Aortic smooth muscle cell (primary cell): ENCODE results near the gene USP17L18. TPM values are rescaled to one million over a fixed set of nuclear protein-coding genes. Genes with fewer than 3 reads are reported as not detected.

Source experiments
- total RNA-seq: library from RNA; depleted of rRNA; stranded (reverse); fragments of >200 nt; gene quantifications from 2 replicates; pipeline ENCODE4 v1.2.3, GENCODE V29; 2014

USP17L18 gene, protein sequence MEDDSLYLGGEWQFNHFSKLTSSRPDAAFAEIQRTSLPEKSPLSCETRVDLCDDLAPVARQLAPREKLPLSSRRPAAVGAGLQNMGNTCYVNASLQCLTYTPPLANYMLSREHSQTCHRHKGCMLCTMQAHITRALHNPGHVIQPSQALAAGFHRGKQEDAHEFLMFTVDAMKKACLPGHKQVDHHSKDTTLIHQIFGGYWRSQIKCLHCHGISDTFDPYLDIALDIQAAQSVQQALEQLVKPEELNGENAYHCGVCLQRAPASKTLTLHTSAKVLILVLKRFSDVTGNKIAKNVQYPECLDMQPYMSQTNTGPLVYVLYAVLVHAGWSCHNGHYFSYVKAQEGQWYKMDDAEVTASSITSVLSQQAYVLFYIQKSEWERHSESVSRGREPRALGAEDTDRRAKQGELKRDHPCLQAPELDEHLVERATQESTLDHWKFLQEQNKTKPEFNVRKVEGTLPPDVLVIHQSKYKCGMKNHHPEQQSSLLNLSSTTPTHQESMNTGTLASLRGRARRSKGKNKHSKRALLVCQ
- total RNA-seq, result not detected in 2 replicates

DNA sequence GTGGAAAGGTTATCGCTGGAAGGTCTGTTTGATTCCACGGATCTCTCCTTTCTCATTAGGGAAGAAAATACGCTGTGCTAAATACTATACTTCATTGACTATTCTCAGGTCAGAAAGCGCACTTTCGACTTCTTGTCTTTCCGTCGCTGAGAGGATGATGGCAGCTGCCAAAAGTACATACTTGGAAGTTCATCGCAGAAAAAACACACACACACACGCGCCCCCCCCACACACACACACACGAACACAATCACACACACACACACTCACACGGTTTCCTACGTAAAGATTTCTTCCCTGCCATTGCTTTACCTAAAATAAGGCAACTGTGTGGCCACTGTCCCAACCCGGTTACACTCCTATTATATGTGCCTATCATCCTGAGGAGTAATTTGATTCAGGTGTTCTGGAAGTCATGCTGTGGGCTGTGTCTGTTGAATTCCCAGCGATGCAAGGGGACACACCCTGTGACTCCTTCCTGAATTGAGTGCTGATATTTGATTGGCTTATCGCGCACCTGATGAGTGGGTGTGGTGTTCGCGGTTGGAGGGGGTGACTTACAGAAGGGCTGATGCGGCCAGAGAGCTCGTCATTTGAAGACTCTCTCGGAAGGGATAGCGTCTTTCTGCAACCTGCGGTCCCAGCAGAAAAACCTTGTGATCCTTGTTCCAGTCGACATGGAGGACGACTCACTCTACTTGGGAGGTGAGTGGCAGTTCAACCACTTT is at the start of gene USP17L18:
Gene USP17L18 (plus strand): TSS at position 678 of the 728 bp plus-strand sequence. CDS start 0 bp downstream, at position 678.

DNA sequence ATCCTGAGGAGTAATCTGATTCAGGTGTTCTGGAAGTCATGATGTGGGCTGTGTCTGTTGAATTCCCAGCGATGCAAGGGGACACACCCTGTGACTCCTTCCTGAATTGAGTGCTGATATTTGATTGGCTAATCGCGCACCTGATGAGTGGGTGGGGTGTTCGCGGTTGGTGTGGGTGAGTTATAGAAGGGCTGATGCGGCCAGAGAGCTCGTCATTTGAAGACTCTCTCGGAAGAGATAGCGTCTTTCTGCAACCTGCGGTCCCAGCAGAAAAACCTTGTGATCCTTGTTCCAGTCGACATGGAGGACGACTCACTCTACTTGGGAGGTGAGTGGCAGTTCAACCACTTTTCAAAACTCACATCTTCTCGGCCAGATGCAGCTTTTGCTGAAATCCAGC is 38.1 kb upstream of the USP17L18 start, which contains the start of gene USP17L10:
Gene USP17L10 (plus strand): TSS at position 301 of the 400 bp plus-strand sequence. CDS start 0 bp downstream, at position 301.

DNA sequence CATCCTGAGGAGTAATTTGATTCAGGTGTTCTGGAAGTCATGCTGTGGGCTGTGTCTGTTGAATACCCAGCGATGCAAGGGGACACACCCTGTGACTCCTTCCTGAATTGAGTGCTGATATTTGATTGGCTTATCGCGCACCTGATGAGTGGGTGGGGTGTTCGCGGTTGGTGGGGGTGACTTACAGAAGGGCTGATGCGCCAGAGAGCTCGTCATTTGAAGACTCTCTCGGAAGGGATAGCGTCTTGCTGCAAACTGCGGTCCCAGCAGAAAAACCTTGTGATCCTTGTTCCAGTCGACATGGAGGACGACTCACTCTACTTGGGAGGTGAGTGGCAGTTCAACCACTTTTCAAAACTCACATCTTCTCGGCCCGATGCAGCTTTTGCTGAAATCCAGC is 33.3 kb upstream of the USP17L18 start, which contains the start of gene USP17L11:
Gene USP17L11 (plus strand): TSS at position 301 of the 400 bp plus-strand sequence. CDS start 0 bp downstream, at position 301.

DNA sequence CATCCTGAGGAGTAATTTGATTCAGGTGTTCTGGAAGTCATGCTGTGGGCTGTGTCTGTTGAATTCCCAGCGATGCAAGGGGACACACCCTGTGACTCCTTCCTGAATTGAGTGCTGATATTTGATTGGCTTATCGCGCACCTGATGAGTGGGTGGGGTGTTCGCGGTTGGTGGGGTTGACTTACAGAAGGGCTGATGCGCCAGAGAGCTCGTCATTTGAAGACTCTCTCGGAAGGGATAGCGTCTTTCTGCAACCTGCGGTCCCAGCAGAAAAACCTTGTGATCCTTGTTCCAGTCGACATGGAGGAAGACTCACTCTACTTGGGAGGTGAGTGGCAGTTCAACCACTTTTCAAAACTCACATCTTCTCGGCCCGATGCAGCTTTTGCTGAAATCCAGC is 28.6 kb upstream of the USP17L18 start, which contains the start of gene USP17L12:
Gene USP17L12 (plus strand): TSS at position 301 of the 400 bp plus-strand sequence. CDS start 0 bp downstream, at position 301.

DNA sequence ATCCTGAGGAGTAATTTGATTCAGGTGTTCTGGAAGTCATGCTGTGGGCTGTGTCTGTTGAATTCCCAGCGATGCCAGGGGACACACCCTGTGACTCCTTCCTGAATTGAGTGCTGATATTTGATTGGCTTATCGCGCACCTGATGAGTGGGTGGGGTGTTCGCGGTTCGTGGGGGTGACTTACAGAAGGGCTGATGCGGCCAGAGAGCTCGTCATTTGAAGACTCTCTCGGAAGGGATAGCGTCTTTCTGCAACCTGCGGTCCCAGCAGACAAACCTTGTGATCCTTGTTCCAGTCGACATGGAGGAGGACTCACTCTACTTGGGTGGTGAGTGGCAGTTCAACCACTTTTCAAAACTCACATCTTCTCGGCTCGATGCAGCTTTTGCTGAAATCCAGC is 23.8 kb upstream of the USP17L18 start, which contains the start of gene USP17L13:
Gene USP17L13 (plus strand): TSS at position 301 of the 400 bp plus-strand sequence. CDS start 0 bp downstream, at position 301.

DNA sequence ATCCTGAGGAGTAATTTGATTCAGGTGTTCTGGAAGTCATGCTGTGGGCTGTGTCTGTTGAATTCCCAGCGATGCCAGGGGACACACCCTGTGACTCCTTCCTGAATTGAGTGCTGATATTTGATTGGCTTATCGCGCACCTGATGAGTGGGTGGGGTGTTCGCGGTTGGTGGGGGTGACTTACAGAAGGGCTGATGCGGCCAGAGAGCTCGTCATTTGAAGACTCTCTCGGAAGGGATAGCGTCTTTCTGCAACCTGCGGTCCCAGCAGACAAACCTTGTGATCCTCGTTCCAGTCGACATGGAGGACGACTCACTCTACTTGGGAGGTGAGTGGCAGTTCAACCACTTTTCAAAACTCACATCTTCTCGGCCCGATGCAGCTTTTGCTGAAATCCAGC is 14.3 kb upstream of the USP17L18 start, which contains the start of gene USP17L15:
Gene USP17L15 (plus strand): TSS at position 301 of the 400 bp plus-strand sequence. CDS start 0 bp downstream, at position 301.

DNA sequence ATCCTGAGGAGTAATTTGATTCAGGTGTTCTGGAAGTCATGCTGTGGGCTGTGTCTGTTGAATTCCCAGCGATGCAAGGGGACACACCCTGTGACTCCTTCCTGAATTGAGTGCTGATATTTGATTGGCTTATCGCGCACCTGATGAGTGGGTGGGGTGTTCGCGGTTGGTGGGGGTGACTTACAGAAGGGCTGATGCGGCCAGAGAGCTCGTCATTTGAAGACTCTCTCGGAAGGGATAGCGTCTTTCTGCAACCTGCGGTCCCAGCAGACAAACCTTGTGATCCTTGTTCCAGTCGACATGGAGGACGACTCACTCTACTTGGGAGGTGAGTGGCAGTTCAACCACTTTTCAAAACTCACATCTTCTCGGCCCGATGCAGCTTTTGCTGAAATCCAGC is 4.9 kb upstream of the USP17L18 start, which contains the start of gene USP17L17:
Gene USP17L17 (plus strand): TSS at position 301 of the 400 bp plus-strand sequence. CDS start 0 bp downstream, at position 301.

DNA sequence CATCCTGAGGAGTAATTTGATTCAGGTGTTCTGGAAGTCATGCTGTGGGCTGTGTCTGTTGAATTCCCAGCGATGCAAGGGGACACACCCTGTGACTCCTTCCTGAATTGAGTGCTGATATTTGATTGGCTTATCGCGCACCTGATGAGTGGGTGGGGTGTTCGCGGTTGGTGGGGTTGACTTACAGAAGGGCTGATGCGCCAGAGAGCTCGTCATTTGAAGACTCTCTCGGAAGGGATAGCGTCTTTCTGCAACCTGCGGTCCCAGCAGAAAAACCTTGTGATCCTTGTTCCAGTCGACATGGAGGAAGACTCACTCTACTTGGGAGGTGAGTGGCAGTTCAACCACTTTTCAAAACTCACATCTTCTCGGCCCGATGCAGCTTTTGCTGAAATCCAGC is 4.6 kb downstream of the USP17L18 start, which contains the start of gene USP17L19:
Gene USP17L19 (plus strand): TSS at position 301 of the 400 bp plus-strand sequence. CDS start 0 bp downstream, at position 301.

DNA sequence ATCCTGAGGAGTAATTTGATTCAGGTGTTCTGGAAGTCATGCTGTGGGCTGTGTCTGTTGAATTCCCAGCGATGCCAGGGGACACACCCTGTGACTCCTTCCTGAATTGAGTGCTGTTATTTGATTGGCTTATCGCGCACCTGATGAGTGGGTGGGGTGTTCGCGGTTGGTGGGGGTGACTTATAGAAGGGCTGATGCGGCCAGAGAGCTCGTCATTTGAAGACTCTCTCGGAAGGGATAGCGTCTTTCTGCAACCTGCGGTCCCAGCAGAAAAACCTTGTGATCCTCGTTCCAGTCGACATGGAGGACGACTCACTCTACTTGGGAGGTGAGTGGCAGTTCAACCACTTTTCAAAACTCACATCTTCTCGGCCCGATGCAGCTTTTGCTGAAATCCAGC is 9.4 kb downstream of the USP17L18 start, which contains the start of gene USP17L20:
Gene USP17L20 (plus strand): TSS at position 301 of the 400 bp plus-strand sequence. CDS start 0 bp downstream, at position 301.

DNA sequence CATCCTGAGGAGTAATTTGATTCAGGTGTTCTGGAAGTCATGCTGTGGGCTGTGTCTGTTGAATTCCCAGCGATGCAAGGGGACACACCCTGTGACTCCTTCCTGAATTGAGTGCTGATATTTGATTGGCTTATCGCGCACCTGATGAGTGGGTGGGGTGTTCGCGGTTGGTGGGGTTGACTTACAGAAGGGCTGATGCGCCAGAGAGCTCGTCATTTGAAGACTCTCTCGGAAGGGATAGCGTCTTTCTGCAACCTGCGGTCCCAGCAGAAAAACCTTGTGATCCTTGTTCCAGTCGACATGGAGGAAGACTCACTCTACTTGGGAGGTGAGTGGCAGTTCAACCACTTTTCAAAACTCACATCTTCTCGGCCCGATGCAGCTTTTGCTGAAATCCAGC is 14.1 kb downstream of the USP17L18 start, which contains the start of gene USP17L21:
Gene USP17L21 (plus strand): TSS at position 301 of the 400 bp plus-strand sequence. CDS start 0 bp downstream, at position 301.

DNA sequence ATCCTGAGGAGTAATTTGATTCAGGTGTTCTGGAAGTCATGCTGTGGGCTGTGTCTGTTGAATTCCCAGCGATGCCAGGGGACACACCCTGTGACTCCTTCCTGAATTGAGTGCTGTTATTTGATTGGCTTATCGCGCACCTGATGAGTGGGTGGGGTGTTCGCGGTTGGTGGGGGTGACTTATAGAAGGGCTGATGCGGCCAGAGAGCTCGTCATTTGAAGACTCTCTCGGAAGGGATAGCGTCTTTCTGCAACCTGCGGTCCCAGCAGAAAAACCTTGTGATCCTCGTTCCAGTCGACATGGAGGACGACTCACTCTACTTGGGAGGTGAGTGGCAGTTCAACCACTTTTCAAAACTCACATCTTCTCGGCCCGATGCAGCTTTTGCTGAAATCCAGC is 18.9 kb downstream of the USP17L18 start, which contains the start of gene USP17L22:
Gene USP17L22 (plus strand): TSS at position 301 of the 400 bp plus-strand sequence. CDS start 0 bp downstream, at position 301.

Other genes starting within 250 kb of the USP17L18 start
- gene FAM90A26, start 78.2 kb upstream of the USP17L18 start, total RNA-seq, result not detected in 2 replicates
- gene USP17L10, start 38.0 kb upstream of the USP17L18 start, total RNA-seq, result not detected in 2 replicates
- gene USP17L11, start 33.2 kb upstream of the USP17L18 start, total RNA-seq, result not detected in 2 replicates
- not detected in 2 replicates for gene USP17L12, start 28.5 kb upstream of the USP17L18 start, total RNA-seq
- not detected in 2 replicates for gene USP17L13, start 23.7 kb upstream of the USP17L18 start, total RNA-seq
- not detected in 2 replicates for gene USP17L15, start 14.2 kb upstream of the USP17L18 start, total RNA-seq
- gene USP17L17, start 4.8 kb upstream of the USP17L18 start, total RNA-seq, result not detected in 2 replicates
- not detected in 2 replicates for gene USP17L19, start 4.7 kb downstream of the USP17L18 start, total RNA-seq
- not detected in 2 replicates for gene USP17L20, start 9.5 kb downstream of the USP17L18 start, total RNA-seq
- not detected in 2 replicates for gene USP17L21, start 14.2 kb downstream of the USP17L18 start, total RNA-seq
- not detected in 2 replicates for gene USP17L22, start 19.0 kb downstream of the USP17L18 start, total RNA-seq
- gene USP17L24, start 76.5 kb downstream of the USP17L18 start, total RNA-seq, result not detected in 2 replicates
- not detected in 2 replicates for gene USP17L25, start 81.3 kb downstream of the USP17L18 start, total RNA-seq
- not detected in 2 replicates for gene USP17L26, start 86.0 kb downstream of the USP17L18 start, total RNA-seq
- not detected in 2 replicates for gene USP17L5, start 90.8 kb downstream of the USP17L18 start, total RNA-seq
- gene USP17L27, start 95.5 kb downstream of the USP17L18 start, total RNA-seq, result not detected in 2 replicates
- not detected in 2 replicates for gene USP17L28, start 100.3 kb downstream of the USP17L18 start, total RNA-seq
- not detected in 2 replicates for gene USP17L29, start 105.0 kb downstream of the USP17L18 start, total RNA-seq
- gene USP17L30, start 114.5 kb downstream of the USP17L18 start, total RNA-seq, result not detected in 2 replicates
- not detected in 2 replicates for gene DEFB131A, start 195.8 kb downstream of the USP17L18 start, total RNA-seq